SK-N-SH treated with all-trans-retinoic acid at 6 μM for 48 hours (cell line): ENCODE data around the gene SETD1A.

ENCODE experiments used
- ARNTL ChIP-seq: fragments of 450-650 bp; formaldehyde crosslinking; IDR thresholded peaks from 2 replicates; pipeline ENCODE4 v1.5.0; 2020; ENCODE audit warnings: low read depth, mild to moderate bottlenecking, moderate library complexity, borderline replicate concordance
- CSRNP3 ChIP-seq: fragments of 250-450 bp; sonication (Bioruptor Pico); IDR thresholded peaks from 2 replicates; pipeline ENCODE4 v1.5.1; 2021; ENCODE audit warnings: mild to moderate bottlenecking, moderate library complexity
- GLIS3 ChIP-seq: fragments of 250-450 bp; sonication (Bioruptor Pico); IDR thresholded peaks from 2 replicates; pipeline ENCODE4 v1.5.0; 2020; ENCODE audit warnings: mild to moderate bottlenecking, moderate library complexity
- OSR1 ChIP-seq: fragments of 250-450 bp; sonication (Bioruptor Pico); IDR thresholded peaks from 2 replicates; pipeline ENCODE4 v1.8.0; 2022; ENCODE audit warnings: moderate library complexity, mild to moderate bottlenecking, inconsistent platforms
- PPARA ChIP-seq: fragments of 250-450 bp; sonication (Bioruptor Pico); IDR thresholded peaks from 2 replicates; pipeline ENCODE4 v1.5.0; 2020; ENCODE audit warnings: mild to moderate bottlenecking, borderline replicate concordance
- TOX ChIP-seq: fragments of 250-450 bp; sonication (Bioruptor Pico); IDR thresholded peaks from 2 replicates; pipeline ENCODE4 v1.8.0; 2021; ENCODE audit warnings: mild to moderate bottlenecking, moderate library complexity, borderline replicate concordance
- TSHZ2 ChIP-seq: fragments of 250-450 bp; sonication (Bioruptor Pico); IDR thresholded peaks from 2 replicates; pipeline ENCODE4 v1.5.0; 2020; ENCODE audit warnings: mild to moderate bottlenecking, moderate library complexity
- ZNF8 ChIP-seq: fragments of 450-650 bp; formaldehyde crosslinking; IDR thresholded peaks from 2 replicates; pipeline ENCODE4 v1.5.0; 2020; ENCODE audit warnings: mild to moderate bottlenecking, moderate library complexity

DNA sequence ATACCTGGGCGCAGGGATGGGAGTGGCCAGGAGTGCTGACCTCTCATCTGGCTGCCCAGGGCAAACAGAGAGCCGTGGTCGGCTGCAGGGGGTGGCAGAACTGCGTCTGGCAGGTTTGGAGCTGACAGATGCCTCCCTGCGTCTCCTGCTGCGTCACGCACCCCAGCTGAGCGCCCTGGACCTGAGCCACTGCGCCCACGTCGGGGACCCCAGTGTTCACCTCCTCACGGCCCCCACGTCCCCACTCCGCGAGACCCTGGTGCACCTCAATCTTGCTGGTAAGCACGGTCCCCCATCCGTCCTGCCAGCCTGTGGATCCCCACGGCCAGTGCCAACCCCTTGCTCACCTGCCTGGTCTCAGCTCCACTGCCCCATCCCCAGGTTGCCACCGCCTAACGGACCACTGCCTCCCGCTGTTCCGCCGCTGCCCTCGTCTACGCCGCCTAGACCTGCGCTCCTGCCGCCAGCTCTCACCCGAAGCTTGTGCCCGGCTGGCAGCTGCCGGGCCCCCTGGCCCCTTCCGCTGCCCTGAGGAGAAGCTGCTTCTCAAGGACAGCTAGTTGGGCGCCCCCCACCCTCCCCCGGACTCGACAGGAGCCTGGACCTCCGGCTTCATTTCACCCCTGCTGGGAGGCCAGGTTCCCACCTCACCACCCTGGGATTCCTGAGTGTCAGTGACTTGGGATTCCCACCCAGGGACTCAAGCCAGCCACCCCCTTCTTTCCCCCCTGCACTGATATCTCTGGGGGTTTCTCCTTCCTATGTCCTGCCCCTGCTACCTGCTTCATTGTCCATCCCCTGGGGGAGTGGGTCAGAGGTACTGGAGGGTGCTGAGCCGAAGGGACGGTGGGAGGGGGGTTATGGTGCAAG, 10.6 kb upstream of the SETD1A start:
- no peak for TF ChIP-seq OSR1 (CRISPR knock-in tag)
- no peak for TF ChIP-seq ARNTL (CRISPR knock-in tag)
- TF ChIP-seq PPARA (CRISPR knock-in tag): no peak
- TF ChIP-seq ZNF8: no peak
- no peak for TF ChIP-seq GLIS3 (CRISPR knock-in tag)
- no peak for TF ChIP-seq TOX (CRISPR knock-in tag)
- TF ChIP-seq CSRNP3: no peak
- TF ChIP-seq TSHZ2 (CRISPR knock-in tag): no peak
